ENCODE measurements around the gene DPH1. TPM values are rescaled to one million over a fixed set of nuclear protein-coding genes. Genes with fewer than 3 reads are reported as not detected.
A peak's percentile ranks its signal among the peaks of the same experiment; 100 is the strongest.

The DPH1 gene
- total and polyA plus RNA-seq, 4 donors = 9.8 to 24.6 (median 19.4) TPM

DNA sequence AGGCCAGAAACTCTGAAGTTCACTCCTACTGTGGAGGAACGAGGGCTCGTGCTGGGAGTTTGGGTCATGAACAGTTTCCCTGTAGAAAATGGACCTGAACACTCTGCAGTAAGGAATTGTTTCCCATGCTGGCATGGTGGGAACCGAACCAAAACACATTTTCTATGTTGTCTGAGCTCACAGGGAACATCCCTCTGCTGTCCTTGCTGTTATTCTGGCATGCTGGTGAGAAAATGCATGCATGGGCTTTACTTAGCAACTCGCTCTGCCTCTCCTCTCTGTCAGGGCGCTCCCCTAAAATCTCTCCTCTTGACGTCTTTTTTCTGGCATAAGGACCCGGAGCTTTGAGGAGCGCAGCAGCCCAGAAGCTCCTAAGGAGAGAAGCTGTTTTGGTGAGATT, 10.2 kb upstream of the DPH1 start:
- 92% methylated on average over 8 of the region's 8 CpGs for WGBS
- no peak overlapping the region for H3K9ac ChIP-seq (ENCODE audit: low read depth in 1 of 2, low read length in 2 of 2)

DNA sequence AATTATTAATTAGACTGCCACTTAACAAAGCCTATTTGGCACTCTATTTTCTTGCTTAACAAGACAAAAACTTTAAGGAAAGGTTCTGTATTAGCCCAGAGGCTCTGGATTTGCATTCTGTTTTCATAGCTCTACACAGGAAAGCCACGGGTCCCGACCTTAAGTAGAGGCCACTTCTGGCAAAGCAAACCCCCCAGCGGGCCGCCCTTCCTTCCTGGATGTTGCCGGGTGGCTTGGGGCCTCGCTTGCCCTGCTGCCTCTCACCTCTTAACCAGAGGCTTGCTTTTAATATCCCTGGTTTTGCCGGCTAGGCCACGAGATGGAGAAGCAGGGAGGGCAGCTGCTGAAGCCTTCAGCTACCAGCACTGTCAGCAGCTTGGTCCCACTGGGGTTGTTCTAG, 9.2 kb upstream of the DPH1 start:
- TF ChIP-seq, protein P1, sequence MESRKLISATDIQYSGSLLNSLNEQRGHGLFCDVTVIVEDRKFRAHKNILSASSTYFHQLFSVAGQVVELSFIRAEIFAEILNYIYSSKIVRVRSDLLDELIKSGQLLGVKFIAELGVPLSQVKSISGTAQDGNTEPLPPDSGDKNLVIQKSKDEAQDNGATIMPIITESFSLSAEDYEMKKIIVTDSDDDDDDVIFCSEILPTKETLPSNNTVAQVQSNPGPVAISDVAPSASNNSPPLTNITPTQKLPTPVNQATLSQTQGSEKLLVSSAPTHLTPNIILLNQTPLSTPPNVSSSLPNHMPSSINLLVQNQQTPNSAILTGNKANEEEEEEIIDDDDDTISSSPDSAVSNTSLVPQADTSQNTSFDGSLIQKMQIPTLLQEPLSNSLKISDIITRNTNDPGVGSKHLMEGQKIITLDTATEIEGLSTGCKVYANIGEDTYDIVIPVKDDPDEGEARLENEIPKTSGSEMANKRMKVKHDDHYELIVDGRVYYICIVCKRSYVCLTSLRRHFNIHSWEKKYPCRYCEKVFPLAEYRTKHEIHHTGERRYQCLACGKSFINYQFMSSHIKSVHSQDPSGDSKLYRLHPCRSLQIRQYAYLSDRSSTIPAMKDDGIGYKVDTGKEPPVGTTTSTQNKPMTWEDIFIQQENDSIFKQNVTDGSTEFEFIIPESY (IDR thresholded peaks at IDR 0.05) = no peak
- TF ChIP-seq EGR1 (IDR thresholded peaks at IDR 0.05; ENCODE audit: low read depth in 2 of 2) = no peak
- TF ChIP-seq NR2F2 (IDR thresholded peaks at IDR 0.05) = peak; percentile 95
- TF ChIP-seq RXRA (IDR thresholded peaks at IDR 0.05) = peak in 1 of 2 donors; percentile 7
- DNase-seq (ENCODE audit: low spot score) = no peak
- 73% methylated on average over 8 of the region's 8 CpGs for WGBS
- Histone ChIP-seq H3K27ac (ENCODE audit: low read depth in 1 of 2, low read length in 2 of 2) (no peak overlapping the region), H3K9ac (ENCODE audit: low read depth in 1 of 2, low read length in 2 of 2) (no peak overlapping the region), H3K4me1 (ENCODE audit: control insufficient read depth in 4 of 4, insufficient read depth in 4 of 4, low read length in 3 of 4) (peaks cover 5 to 55% (median 32%) of the 10 kb centered on the region in 4 donors), H3K27me3 (ENCODE audit: control insufficient read depth in 4 of 4, insufficient read depth in 4 of 4, low read length in 3 of 4) (no peaks in the 10 kb centered on the region), H3K9me3 (ENCODE audit: control insufficient read depth in 4 of 4, low read length in 3 of 4) (no peaks in the 10 kb centered on the region), H3K36me3 (ENCODE audit: control insufficient read depth in 4 of 4, insufficient read depth in 3 of 4, low read depth in 1 of 4, low read length in 3 of 4) (no peaks in the 10 kb centered on the region), H3K4me3 (ENCODE audit: low read depth in 1 of 3, low read length in 3 of 3) (no peak overlapping the region)

More for the DNA sequence above, 10.2 kb upstream of the DPH1 start:
- no peak for DNase-seq (ENCODE audit: low spot score)
- H3K36me3 ChIP-seq (ENCODE audit: control insufficient read depth in 4 of 4, insufficient read depth in 3 of 4, low read depth in 1 of 4, low read length in 3 of 4) = no peaks in the 10 kb centered on the region
- no peaks in the 10 kb centered on the region for H3K27me3 ChIP-seq (ENCODE audit: control insufficient read depth in 4 of 4, insufficient read depth in 4 of 4, low read length in 3 of 4)
- TF ChIP-seq, protein P2, sequence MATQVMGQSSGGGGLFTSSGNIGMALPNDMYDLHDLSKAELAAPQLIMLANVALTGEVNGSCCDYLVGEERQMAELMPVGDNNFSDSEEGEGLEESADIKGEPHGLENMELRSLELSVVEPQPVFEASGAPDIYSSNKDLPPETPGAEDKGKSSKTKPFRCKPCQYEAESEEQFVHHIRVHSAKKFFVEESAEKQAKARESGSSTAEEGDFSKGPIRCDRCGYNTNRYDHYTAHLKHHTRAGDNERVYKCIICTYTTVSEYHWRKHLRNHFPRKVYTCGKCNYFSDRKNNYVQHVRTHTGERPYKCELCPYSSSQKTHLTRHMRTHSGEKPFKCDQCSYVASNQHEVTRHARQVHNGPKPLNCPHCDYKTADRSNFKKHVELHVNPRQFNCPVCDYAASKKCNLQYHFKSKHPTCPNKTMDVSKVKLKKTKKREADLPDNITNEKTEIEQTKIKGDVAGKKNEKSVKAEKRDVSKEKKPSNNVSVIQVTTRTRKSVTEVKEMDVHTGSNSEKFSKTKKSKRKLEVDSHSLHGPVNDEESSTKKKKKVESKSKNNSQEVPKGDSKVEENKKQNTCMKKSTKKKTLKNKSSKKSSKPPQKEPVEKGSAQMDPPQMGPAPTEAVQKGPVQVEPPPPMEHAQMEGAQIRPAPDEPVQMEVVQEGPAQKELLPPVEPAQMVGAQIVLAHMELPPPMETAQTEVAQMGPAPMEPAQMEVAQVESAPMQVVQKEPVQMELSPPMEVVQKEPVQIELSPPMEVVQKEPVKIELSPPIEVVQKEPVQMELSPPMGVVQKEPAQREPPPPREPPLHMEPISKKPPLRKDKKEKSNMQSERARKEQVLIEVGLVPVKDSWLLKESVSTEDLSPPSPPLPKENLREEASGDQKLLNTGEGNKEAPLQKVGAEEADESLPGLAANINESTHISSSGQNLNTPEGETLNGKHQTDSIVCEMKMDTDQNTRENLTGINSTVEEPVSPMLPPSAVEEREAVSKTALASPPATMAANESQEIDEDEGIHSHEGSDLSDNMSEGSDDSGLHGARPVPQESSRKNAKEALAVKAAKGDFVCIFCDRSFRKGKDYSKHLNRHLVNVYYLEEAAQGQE (IDR thresholded peaks at IDR 0.05) = no peak
- TF ChIP-seq CTCF (IDR thresholded peaks at IDR 0.05; ENCODE audit: low read depth, low read length, missing input control) = no peak
- no peak for TF ChIP-seq GABPA (IDR thresholded peaks at IDR 0.05 in 1 of 2, conservative IDR thresholded peaks at IDR 0.05 in 1 of 2)
- TF ChIP-seq, protein P3, sequence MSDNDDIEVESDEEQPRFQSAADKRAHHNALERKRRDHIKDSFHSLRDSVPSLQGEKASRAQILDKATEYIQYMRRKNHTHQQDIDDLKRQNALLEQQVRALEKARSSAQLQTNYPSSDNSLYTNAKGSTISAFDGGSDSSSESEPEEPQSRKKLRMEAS (IDR thresholded peaks at IDR 0.05) = no peak
- TF ChIP-seq RXRA (IDR thresholded peaks at IDR 0.05) = no peak
- no peak for TF ChIP-seq RAD21 (IDR thresholded peaks at IDR 0.05)
- TF ChIP-seq NR2F2 (IDR thresholded peaks at IDR 0.05) = no peak
- TF ChIP-seq JUND (IDR thresholded peaks at IDR 0.05) = no peak
- no peak for TF ChIP-seq HNF4A (conservative IDR thresholded peaks at IDR 0.05)
- no peak for TF ChIP-seq EGR1 (IDR thresholded peaks at IDR 0.05; ENCODE audit: low read depth in 2 of 2)
- no peak for TF ChIP-seq SP1 (IDR thresholded peaks at IDR 0.05)
- no peak for TF ChIP-seq FOXA1 (IDR thresholded peaks at IDR 0.05)
- TF ChIP-seq, protein P1 (IDR thresholded peaks at IDR 0.05) = no peak
- no peaks in the 10 kb centered on the region for H3K9me3 ChIP-seq (ENCODE audit: control insufficient read depth in 4 of 4, low read length in 3 of 4)
- no peak overlapping the region for H3K4me3 ChIP-seq (ENCODE audit: low read depth in 1 of 3, low read length in 3 of 3)
- no peak overlapping the region for H3K27ac ChIP-seq (ENCODE audit: low read depth in 1 of 2, low read length in 2 of 2)
- peaks cover 5 to 56% (median 30%) of the 10 kb centered on the region in 4 donors for H3K4me1 ChIP-seq (ENCODE audit: control insufficient read depth in 4 of 4, insufficient read depth in 4 of 4, low read length in 3 of 4)

Measured in liver (tissue), 9 donors.